ENCODE results near the gene BAIAP2L1.

BAIAP2L1 gene

GRCh38 chr7:98301693-98302470, 99.0 kb downstream of the BAIAP2L1 start:
- H3K4me1 Mint-ChIP-seq, result no peaks in the 10 kb centered on the region
- H3K36me3 Mint-ChIP-seq, result no peaks in the 10 kb centered on the region
- H3K9me3 Mint-ChIP-seq, result no peaks in the 10 kb centered on the region
- no peak for ATAC-seq
- DNase-seq (ENCODE audit: low spot score in 2 of 2), result no peak
- H3K27ac Mint-ChIP-seq, result no peak overlapping the region
- H3K4me3 Mint-ChIP-seq, result no peak overlapping the region

DNA sequence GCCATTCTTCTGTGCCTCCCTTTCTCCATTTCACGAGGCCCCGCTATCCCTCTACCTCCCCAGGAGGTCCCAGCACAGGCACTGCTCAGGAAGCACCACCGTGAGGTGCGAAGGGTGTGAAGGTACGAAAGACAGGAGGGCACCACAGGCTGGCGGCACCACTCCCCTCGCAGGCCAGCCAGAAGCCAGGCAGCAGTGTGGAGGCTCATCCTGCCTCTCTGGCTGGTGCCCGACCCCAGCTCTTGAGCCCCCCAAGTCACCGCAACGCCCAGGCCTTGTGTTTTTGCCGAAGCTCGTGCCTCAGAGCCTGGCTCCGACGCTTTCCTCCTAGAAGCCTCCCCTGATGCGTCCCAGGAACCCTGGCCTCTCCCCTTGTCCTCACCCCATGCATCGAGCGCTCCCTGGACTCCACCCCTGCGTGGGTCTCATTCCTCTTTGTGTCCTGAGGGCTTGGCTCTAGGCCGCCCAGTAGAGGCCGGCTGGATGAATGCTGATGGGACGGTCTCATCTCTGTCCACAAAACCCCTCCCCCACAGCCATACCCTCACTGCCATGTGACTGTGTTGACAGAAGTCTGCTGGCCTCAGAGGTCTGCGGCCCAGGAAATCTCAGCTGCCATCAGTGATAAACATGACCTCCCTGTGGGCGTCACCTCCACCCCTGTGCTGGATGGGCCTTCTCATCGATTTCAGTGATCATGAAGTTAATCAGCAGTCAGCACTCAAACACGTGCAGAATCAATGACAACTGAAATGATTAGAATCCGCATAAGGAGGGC, 100.1 kb downstream of the BAIAP2L1 start:
- no peak overlapping the region for H3K27ac Mint-ChIP-seq
- no peak overlapping the region for H3K4me3 Mint-ChIP-seq
- no peaks in the 10 kb centered on the region for H3K36me3 Mint-ChIP-seq
- H3K9me3 Mint-ChIP-seq, result no peaks in the 10 kb centered on the region
- DNase-seq (ENCODE audit: low spot score in 2 of 2), result no peak
- H3K4me1 Mint-ChIP-seq, result no peaks in the 10 kb centered on the region
- no peak for ATAC-seq

GRCh38 chr7:98297626-98298286, 103.1 kb downstream of the BAIAP2L1 start:
- no peak for ATAC-seq
- Mint-ChIP-seq H3K27ac (no peak overlapping the region), H3K36me3 (peaks cover 13% of the 10 kb centered on the region), H3K4me1 (no peaks in the 10 kb centered on the region), H3K4me3 (no peak overlapping the region), H3K9me3 (no peaks in the 10 kb centered on the region)
- DNase-seq (ENCODE audit: low spot score in 2 of 2), result no peak

DNA sequence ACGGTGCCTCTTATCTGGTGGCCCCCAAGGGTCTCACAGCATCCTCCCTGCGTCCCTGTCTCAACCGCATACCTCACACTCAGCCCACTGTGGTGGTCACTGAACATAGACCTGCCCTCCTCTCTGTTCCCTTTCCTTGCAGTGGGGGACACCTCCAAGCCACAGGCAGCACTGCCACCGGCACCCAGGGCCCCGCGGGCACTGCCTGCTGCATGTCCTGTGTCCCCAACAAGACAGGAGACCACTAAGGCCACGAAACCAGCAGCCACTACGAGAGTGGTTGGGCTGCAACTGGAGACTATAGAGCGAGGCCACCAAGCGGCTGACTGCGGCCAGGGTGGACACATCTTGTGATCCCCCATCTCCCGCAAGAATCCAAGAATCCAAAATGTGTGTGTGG, 104.1 kb downstream of the BAIAP2L1 start:
- DNase-seq (ENCODE audit: low spot score in 2 of 2), result no peak
- H3K9me3 Mint-ChIP-seq, result no peaks in the 10 kb centered on the region
- no peak for ATAC-seq
- peaks cover 21% of the 10 kb centered on the region for H3K36me3 Mint-ChIP-seq
- H3K27ac Mint-ChIP-seq, result no peak overlapping the region
- H3K4me3 Mint-ChIP-seq, result no peak overlapping the region
- no peaks in the 10 kb centered on the region for H3K4me1 Mint-ChIP-seq

- Mint-ChIP-seq H3K27ac (no peak overlapping the region), H3K9me3 (no peaks in the 10 kb centered on the region), H3K36me3 (peaks cover 21% of the 10 kb centered on the region), H3K4me1 (no peaks in the 10 kb centered on the region), H3K4me3 (no peak overlapping the region)
- ATAC-seq (no peak), DNase-seq (ENCODE audit: low spot score in 2 of 2) (no peak)
These were observed 105.3 kb downstream of the BAIAP2L1 start for GRCh38 chr7:98295467-98296192.

GRCh38 chr7:98294798-98295382, 106.0 kb downstream of the BAIAP2L1 start:
- ATAC-seq, result peak; percentile 66
- Mint-ChIP-seq H3K27ac (no peak overlapping the region), H3K4me3 (no peak overlapping the region), H3K36me3 (peaks cover 21% of the 10 kb centered on the region), H3K4me1 (no peaks in the 10 kb centered on the region), H3K9me3 (no peaks in the 10 kb centered on the region)
- DNase-seq (ENCODE audit: low spot score in 2 of 2), result peak in 1 of 2 donors; percentile 60

DNA sequence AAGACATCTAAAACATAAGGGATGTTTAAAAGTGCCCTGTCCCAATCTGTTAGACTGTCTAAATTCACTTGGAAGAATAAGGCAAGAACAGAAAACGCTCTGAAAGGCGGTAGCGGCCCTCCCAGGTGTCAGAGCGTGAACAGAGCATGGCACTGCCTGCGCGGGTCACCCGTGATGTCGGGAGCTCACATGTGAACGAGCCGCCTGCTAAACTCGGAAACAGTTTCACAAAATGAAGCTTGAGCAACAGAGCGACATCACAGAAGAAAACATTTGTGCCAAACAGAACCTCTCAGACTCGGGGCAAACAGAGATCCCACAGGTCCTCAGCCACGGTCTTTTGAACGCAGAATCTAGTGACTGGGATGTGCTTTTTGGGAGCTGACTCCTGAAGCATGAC, 106.6 kb downstream of the BAIAP2L1 start:
- DNase-seq (ENCODE audit: low spot score in 2 of 2) (no peak), ATAC-seq (no peak)
- Mint-ChIP-seq H3K4me1 (no peaks in the 10 kb centered on the region), H3K4me3 (no peak overlapping the region), H3K27ac (no peak overlapping the region), H3K36me3 (peaks cover 21% of the 10 kb centered on the region), H3K9me3 (no peaks in the 10 kb centered on the region)

- DNase-seq (ENCODE audit: low spot score in 2 of 2) (no peak), ATAC-seq (no peak)
- no peak overlapping the region for H3K27ac Mint-ChIP-seq
- no peaks in the 10 kb centered on the region for H3K4me1 Mint-ChIP-seq
- H3K9me3 Mint-ChIP-seq, result no peaks in the 10 kb centered on the region
- H3K4me3 Mint-ChIP-seq, result no peak overlapping the region
- peaks cover 23% of the 10 kb centered on the region for H3K36me3 Mint-ChIP-seq
These were observed 107.1 kb downstream of the BAIAP2L1 start for GRCh38 chr7:98293746-98294145.

DNA sequence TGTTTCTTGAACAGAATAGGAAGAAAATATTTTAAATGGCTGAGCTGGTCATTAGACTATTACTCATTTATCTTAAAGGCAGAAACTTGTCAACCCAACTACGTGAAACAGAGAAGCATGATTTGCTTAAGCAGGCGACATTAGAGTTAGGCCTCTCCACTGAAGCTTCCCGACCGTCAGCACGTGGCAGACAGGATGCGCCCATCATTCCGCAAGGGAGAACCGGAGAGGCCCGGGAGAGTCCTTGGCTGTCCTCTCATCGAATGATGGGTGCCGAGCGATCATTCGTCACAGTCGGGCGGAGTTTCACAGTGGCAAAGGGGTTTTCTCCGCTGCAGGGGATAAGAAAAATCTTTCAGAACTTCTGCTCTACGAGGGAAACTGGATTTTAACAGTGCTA, 107.6 kb downstream of the BAIAP2L1 start:
- Mint-ChIP-seq H3K27ac (no peak overlapping the region), H3K36me3 (peaks cover 27% of the 10 kb centered on the region), H3K4me1 (no peaks in the 10 kb centered on the region), H3K4me3 (no peak overlapping the region), H3K9me3 (no peaks in the 10 kb centered on the region)
- no peak for DNase-seq (ENCODE audit: low spot score in 2 of 2)
- no peak for ATAC-seq

GRCh38 chr7:98291717-98292116, 109.2 kb downstream of the BAIAP2L1 start:
- ATAC-seq (no peak), DNase-seq (ENCODE audit: low spot score in 2 of 2) (no peak)
- peaks cover 27% of the 10 kb centered on the region for H3K36me3 Mint-ChIP-seq
- no peak overlapping the region for H3K27ac Mint-ChIP-seq
- no peak overlapping the region for H3K4me3 Mint-ChIP-seq
- H3K9me3 Mint-ChIP-seq, result no peaks in the 10 kb centered on the region
- H3K4me1 Mint-ChIP-seq, result no peaks in the 10 kb centered on the region

DNA sequence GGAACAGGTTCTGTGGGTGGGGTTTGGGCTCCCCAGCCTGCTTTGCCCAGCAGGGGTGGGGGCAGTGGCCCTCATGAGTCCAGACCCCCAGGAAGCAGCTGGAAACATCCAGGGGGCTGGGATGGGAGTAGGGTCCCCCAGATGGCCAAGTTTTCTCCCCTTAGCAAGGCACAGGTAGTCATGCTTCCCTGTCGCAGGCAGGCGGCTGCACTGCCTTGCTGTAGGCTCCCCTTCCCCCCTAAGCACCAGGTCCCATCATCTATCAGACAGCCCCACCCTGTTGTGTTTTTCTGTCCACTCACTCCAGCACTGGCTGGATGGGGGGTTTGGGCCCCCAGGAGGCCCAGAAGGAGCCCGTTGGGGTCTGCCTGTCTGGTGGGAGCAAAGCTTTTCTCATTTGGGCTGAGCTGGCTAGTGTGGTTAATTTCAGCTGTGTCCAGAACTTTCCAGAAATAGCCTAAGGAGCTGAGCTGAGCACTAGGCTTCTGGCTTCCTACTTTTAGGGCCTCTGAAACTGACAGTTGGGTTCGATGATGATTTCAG, 111.5 kb downstream of the BAIAP2L1 start:
- Mint-ChIP-seq H3K36me3 (peaks cover 31% of the 10 kb centered on the region), H3K4me1 (peaks cover 7% of the 10 kb centered on the region), H3K4me3 (no peak overlapping the region), H3K9me3 (no peaks in the 10 kb centered on the region), H3K27ac (no peak overlapping the region)
- DNase-seq (ENCODE audit: low spot score in 2 of 2), result no peak
- ATAC-seq, result no peak

DNA sequence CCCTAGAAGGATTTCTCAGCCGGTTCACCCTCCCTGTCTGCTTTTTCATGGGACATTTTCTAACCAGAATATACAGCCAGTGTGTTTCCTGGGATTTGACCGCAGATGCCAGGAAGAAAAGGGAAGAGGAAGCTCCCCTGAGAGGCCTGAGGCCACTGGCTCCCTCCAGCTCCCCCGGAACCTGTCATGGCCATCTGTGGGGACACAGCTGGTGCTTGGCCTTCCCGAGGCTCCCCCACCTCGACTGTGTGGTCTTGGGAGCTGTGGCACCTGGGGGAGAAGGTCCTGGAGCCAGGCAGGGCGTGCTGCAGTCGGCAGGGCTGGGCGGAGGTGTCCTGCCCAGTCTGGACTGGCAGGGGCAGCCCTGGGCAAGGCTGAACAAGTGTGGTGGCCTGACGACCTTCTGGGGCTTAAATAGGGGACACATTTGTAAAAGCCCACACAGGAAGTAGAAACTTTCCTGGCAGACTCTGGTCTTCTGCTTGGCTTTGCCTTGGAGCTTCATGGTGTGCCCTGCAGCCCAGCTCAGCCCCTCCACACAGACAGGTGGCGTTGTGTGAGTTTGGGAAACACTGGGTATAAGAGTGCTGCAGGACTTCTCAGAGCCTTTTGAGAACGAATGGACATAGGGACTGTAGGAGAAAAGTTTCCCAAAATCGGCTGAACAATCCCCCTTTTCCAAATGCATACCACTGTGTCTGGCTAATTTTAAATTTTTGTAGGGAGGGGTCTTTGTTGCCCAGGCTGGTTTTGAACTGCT, 112.6 kb downstream of the BAIAP2L1 start:
- DNase-seq (ENCODE audit: low spot score in 2 of 2), result no peak
- peaks cover 34% of the 10 kb centered on the region for H3K36me3 Mint-ChIP-seq
- ATAC-seq, result no peak
- H3K4me1 Mint-ChIP-seq, result peaks cover 14% of the 10 kb centered on the region
- H3K9me3 Mint-ChIP-seq, result no peaks in the 10 kb centered on the region
- H3K4me3 Mint-ChIP-seq, result no peak overlapping the region
- no peak overlapping the region for H3K27ac Mint-ChIP-seq

- ATAC-seq, result no peak
- DNase-seq (ENCODE audit: low spot score in 2 of 2), result no peak
- no peak overlapping the region for H3K27ac Mint-ChIP-seq
- no peaks in the 10 kb centered on the region for H3K9me3 Mint-ChIP-seq
- H3K4me3 Mint-ChIP-seq, result no peak overlapping the region
- peaks cover 34% of the 10 kb centered on the region for H3K36me3 Mint-ChIP-seq
- H3K4me1 Mint-ChIP-seq, result peaks cover 21% of the 10 kb centered on the region
These were observed 113.4 kb downstream of the BAIAP2L1 start for GRCh38 chr7:98287486-98287959.

All from stimulated activated effector memory CD8-positive, alpha-beta T cell treated with anti-CD3 and anti-CD28 coated beads, Interleukin-12 subunit alpha, Interleukin-12 subunit beta, amount 100 ng/mL, for 72 hours (primary cell).